Measurements from ENCODE around the gene ARPC4. TPM values are rescaled to one million over a fixed set of nuclear protein-coding genes. Genes with fewer than 3 reads are reported as not detected.

Gene ARPC4
- total RNA-seq (2014; rRNA removed; shearing (Covaris generic)), result 87.4 and 96.9 TPM in 2 replicates

DNA sequence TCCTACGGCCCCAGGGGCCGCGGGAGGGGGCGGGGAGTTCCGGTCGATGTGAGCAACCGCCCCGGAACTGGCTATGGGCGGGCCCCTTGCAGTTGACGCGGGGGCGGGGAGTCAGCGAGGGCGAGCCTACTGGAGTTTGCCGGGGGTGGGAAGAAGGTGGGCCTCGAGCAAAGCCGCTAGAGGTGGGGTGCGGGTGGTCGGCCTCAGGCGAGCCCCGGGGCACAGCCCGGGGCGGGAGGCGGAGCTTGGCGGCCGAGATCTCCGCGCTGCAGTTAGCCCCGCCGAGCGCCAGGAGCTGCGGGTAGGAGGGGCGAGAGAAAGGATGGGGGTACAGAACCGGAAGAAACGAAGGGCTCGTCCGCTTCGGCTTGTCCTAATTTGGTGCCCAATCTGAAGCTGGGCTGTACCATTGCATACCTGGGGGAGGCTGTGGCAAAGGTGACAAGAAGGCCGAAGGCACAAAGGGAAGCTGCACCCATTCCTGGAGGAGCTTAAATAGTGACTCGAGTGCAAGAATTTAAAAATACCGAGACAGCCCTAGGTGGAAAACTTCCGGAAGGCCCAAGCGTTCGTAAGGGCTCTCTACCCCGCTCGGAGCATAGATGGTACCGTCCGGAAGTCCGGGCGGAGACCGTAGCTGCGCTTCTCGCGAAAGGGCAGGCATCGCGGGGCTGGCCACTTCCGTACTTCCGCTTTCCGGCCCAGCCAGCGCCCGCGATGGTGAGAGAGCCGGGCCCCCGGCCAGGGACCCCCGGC, at the start of gene ARPC4, which contains the start of gene TADA3:
ARPC4 (plus strand) TSS at position 678 of the 756 bp plus-strand sequence; CDS start at position 718, 40 bp downstream.
TADA3 (minus strand) TSS at position 69 of the 756 bp plus-strand sequence. CDS start 1,007 bp downstream, outside the sequence.
- Histone ChIP-seq H3K4me1 (peaks cover 7% of the 10 kb centered on the region), H3K4me3 (peak within 1 kb of the TSS; percentile 79), H3K27me3 (no peaks in the 10 kb centered on the region), H3K36me3 (peaks cover 10% of the 10 kb centered on the region; the same call in 1 of the 2 replicates), H3K27ac (peak within 1 kb of the TSS; percentile 97), H3K9me3 (replicated peaks) (no peaks in the 10 kb centered on the region)
- peak; percentile 95 to 97 for DNase-seq

DNA sequence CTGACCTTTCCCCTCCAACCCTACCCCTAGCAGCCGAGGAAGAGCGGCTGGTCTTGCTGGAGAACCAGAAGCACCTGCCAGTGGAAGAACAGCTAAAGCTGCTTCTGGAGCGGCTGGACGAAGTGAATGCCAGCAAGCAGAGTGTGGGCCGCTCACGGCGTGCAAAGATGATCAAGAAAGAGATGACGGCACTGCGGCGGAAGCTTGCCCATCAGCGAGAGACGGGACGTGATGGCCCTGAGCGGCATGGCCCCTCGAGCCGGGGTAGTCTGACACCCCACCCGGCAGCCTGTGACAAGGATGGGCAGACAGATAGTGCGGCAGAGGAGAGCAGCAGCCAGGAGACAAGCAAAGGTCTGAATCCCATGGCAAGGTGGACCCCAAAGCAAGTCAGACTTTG, 49.3 kb upstream of the ARPC4 start:
- H3K36me3 ChIP-seq, result peaks cover 77% of the 10 kb centered on the region
- no peak for DNase-seq
- H3K27ac ChIP-seq, result no peak overlapping the region
- H3K4me1 ChIP-seq, result no peaks in the 10 kb centered on the region
- no peaks in the 10 kb centered on the region for H3K27me3 ChIP-seq
- H3K4me3 ChIP-seq, result no peak overlapping the region
- no peaks in the 10 kb centered on the region for H3K9me3 ChIP-seq (replicated peaks)

GRCh38 chr3:9744162-9744561, 48.7 kb upstream of the ARPC4 start:
- Histone ChIP-seq H3K4me3 (no peak overlapping the region), H3K4me1 (no peaks in the 10 kb centered on the region), H3K27me3 (no peaks in the 10 kb centered on the region), H3K27ac (no peak overlapping the region), H3K9me3 (replicated peaks) (no peaks in the 10 kb centered on the region), H3K36me3 (peaks cover 71% of the 10 kb centered on the region)
- DNase-seq, result no peak

DNA sequence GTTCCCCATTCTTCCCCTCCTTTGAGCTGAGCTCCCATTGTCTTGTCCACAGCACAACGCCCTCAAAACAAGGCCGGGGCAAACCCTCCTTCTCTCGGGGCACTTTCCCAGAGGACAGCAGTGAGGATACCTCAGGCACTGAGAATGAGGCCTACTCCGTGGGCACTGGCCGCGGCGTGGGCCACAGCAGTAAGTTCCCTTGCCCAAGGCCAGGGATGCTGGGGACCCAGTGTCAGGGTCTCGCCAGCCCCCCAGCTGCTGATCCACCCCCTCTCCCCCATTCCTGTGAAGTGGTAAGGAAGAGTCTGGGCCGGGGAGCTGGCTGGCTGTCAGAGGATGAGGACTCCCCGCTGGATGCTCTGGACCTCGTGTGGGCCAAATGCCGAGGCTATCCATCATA, 47.4 kb upstream of the ARPC4 start:
- Histone ChIP-seq H3K4me1 (no peaks in the 10 kb centered on the region), H3K27me3 (no peaks in the 10 kb centered on the region), H3K4me3 (no peak overlapping the region), H3K9me3 (replicated peaks) (no peaks in the 10 kb centered on the region), H3K36me3 (peaks cover 59% of the 10 kb centered on the region), H3K27ac (no peak overlapping the region)
- DNase-seq, result no peak

DNA sequence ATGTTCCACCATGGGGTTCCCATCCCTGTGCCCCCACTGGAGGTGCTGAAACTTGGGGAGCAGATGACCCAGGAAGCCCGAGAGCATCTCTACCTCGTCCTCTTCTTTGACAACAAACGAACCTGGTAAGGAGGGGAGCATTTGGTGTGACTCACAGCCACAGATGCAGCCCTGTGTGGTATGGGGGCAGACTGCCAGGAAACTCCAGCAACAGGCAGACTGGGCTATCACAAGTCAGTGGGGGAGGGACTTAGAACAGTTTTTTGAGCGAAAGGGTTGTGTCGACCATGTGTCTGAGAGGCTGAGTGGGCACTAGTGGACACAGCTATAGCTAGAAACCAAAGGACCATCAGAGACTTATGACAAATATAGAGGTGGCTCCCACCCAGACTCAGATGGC, 46.6 kb upstream of the ARPC4 start:
- Histone ChIP-seq H3K9me3 (replicated peaks) (no peaks in the 10 kb centered on the region), H3K27me3 (no peaks in the 10 kb centered on the region), H3K4me1 (no peaks in the 10 kb centered on the region), H3K27ac (no peak overlapping the region), H3K36me3 (peaks cover 50% of the 10 kb centered on the region), H3K4me3 (no peak overlapping the region)
- DNase-seq, result no peak

DNA sequence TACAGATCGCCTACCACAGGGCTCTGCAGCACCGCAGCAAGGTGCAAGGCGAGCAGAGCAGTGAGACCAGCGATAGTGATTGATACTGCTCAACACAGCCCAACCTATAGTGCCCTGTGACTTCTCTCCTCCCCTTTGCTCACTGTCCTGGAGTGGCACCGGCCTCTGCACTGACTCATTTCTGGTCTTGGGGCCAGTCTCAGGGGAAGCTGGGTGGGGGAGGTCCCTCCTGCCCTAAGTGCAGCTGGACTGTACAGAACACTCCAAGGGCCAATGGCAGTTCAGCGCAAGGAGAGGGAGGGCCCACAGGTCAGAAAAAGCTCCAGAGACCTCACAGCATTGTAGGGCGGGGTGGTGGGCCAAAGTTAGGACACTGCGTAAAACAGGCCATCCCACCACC, 45.6 kb upstream of the ARPC4 start:
- no peak overlapping the region for H3K27ac ChIP-seq
- no peaks in the 10 kb centered on the region for H3K9me3 ChIP-seq (replicated peaks)
- no peaks in the 10 kb centered on the region for H3K27me3 ChIP-seq
- peaks cover 48% of the 10 kb centered on the region for H3K36me3 ChIP-seq
- H3K4me3 ChIP-seq, result no peak overlapping the region
- H3K4me1 ChIP-seq, result no peaks in the 10 kb centered on the region
- DNase-seq, result no peak

DNA sequence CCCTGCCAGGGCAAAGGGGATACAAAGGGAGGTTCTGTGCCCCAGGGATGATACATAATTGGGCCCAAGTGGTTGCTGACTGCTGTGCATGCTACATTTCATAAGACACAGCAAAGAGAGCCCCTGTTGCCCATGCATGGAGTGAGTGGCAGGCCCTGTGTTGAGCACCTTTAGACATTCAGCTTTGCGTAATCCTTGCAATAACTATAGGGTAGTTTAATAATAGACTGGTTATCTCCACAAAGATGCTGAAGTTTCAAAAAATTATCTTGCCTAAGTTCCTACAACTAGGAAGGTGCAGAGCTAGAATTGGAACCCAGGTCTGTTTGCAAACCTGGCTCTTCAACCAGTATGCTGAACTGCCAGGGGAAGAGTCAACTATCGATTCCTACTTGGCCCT, 44.9 kb upstream of the ARPC4 start:
- peaks cover 40% of the 10 kb centered on the region for H3K36me3 ChIP-seq

GRCh38 chr3:9749296-9749644, 43.6 kb upstream of the ARPC4 start:
- peak in 1 of 2 experiments; percentile 69 for DNase-seq
- H3K4me1 ChIP-seq, result no peaks in the 10 kb centered on the region
- H3K36me3 ChIP-seq, result peaks cover 28% of the 10 kb centered on the region
- H3K27me3 ChIP-seq, result no peaks in the 10 kb centered on the region
- peak overlapping the region; percentile 78 for H3K27ac ChIP-seq
- peak overlapping the region; percentile 66 for H3K4me3 ChIP-seq
- no peaks in the 10 kb centered on the region for H3K9me3 ChIP-seq (replicated peaks)

More for the DNA sequence above, 44.9 kb upstream of the ARPC4 start:
- no peak for DNase-seq
- H3K4me1 ChIP-seq, result no peaks in the 10 kb centered on the region
- H3K9me3 ChIP-seq (replicated peaks), result no peaks in the 10 kb centered on the region
- no peak overlapping the region for H3K27ac ChIP-seq
- no peak overlapping the region for H3K4me3 ChIP-seq
- no peaks in the 10 kb centered on the region for H3K27me3 ChIP-seq

DNA sequence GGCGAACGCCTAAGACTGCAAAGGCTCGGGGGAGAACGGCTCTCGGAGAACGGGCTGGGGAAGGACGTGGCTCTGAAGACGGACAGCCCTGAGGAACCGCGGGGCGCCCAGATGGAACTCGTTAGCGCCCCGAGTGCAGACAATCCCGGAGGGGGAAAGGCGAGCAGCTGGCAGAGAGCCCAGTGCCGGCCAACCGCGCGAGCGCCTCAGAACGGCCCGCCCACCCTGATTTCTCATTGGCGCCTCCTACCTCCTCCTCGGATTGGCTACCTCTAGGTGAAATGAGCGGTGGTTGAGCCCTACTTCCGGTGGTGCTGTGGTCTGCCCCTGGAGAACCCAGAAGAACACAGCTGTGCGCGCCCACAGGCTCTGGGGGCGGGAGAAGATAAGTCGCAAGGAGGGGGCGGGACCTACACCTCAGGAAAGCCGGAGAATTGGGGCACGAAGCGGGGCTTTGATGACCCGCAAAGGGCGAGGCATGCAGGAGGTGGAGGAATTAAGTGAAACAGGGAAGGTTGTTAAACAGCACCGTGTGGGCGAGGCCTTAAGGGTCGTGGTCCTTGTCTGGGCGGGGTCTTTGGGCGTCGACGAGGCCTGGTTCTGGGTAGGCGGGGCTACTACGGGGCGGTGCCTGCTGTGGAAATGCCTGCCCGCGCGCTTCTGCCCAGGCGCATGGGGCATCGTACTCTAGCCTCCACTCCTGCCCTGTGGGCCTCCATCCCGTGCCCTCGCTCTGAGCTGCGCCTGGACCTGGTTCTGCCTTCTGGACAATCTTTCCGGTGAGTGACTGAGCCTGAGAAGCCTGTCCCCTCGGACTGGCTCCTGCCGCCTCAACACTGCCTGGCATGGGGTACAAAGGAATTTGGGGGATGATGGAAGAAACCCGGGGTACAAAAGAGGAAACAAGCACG, 43.0 kb upstream of the ARPC4 start, which contains the start of gene OGG1:
OGG1 (plus strand) TSS at position 308 of the 911 bp plus-strand sequence; CDS start at position 643, 335 bp downstream.
- no peaks in the 10 kb centered on the region for H3K9me3 ChIP-seq (replicated peaks)
- peaks cover 23% of the 10 kb centered on the region for H3K36me3 ChIP-seq
- peak; percentile 98 to 99 for DNase-seq
- H3K4me1 ChIP-seq, result no peaks in the 10 kb centered on the region
- H3K4me3 ChIP-seq, result peak within 1 kb of the TSS; percentile 66
- H3K27ac ChIP-seq, result peak within 1 kb of the TSS; percentile 78
- H3K27me3 ChIP-seq, result no peaks in the 10 kb centered on the region

DNA sequence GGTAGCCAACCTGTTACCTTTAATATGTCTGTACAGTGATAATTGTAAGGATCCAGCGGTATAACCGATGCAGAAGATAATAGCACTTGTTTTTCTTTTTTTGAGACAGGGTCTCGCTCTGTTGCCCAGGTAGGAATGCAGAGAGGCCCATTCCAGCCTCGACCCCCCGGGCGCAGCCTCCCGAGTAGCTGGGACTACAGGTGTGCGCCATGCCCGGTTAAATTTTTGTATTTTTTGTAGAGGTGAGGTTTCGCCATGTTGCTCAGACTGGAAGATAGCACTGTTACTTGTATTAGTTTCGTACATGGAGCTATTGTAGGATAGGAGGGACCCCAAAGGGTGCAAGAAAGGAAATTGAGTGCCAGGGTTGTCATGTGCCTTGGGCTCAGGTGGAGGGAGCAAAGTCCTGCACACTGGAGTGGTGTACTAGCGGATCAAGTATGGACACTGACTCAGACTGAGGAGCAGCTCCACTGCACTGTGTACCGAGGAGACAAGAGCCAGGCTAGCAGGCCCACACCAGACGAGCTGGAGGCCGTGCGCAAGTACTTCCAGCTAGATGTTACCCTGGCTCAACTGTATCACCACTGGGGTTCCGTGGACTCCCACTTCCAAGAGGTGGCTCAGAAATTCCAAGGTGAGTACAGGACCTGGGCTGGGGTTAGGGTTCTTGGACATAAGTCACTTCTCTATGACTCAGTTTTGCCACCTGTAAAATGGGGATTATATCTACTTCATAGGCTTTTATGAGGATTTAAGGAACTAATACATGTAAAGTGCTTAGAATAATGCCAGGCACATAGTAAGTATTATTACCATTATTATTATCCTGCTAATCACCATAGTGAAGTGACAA, 42.1 kb upstream of the ARPC4 start:
- Histone ChIP-seq H3K9me3 (replicated peaks) (no peaks in the 10 kb centered on the region), H3K27ac (peak overlapping the region; percentile 78; the same call in 1 of the 2 replicates), H3K36me3 (peaks cover 20% of the 10 kb centered on the region), H3K27me3 (no peaks in the 10 kb centered on the region), H3K4me3 (peak overlapping the region; percentile 66), H3K4me1 (no peaks in the 10 kb centered on the region)
- DNase-seq, result peak in 1 of 2 experiments; percentile 29

- Histone ChIP-seq H3K4me1 (no peaks in the 10 kb centered on the region), H3K27ac (no peak overlapping the region), H3K36me3 (peaks cover 23% of the 10 kb centered on the region), H3K4me3 (no peak overlapping the region), H3K27me3 (no peaks in the 10 kb centered on the region), H3K9me3 (replicated peaks) (no peaks in the 10 kb centered on the region)
- no peak for DNase-seq
These were observed 38.2 kb upstream of the ARPC4 start for GRCh38 chr3:9754678-9755077.

- no peak for DNase-seq
- no peaks in the 10 kb centered on the region for H3K27me3 ChIP-seq
- H3K27ac ChIP-seq, result no peak overlapping the region
- H3K36me3 ChIP-seq, result peaks cover 19% of the 10 kb centered on the region
- H3K4me1 ChIP-seq, result no peaks in the 10 kb centered on the region
- no peaks in the 10 kb centered on the region for H3K9me3 ChIP-seq (replicated peaks)
- H3K4me3 ChIP-seq, result no peak overlapping the region
These were observed 35.5 kb upstream of the ARPC4 start for GRCh38 chr3:9757427-9757826.

GRCh38 chr3:9760779-9761505, 31.9 kb upstream of the ARPC4 start:
- H3K27me3 ChIP-seq, result no peaks in the 10 kb centered on the region
- H3K27ac ChIP-seq, result no peak overlapping the region
- H3K9me3 ChIP-seq (replicated peaks), result no peaks in the 10 kb centered on the region
- no peak overlapping the region for H3K4me3 ChIP-seq
- no peaks in the 10 kb centered on the region for H3K4me1 ChIP-seq
- DNase-seq, result no peak
- peaks cover 13% of the 10 kb centered on the region for H3K36me3 ChIP-seq

- Histone ChIP-seq H3K9me3 (replicated peaks) (no peaks in the 10 kb centered on the region), H3K27me3 (no peaks in the 10 kb centered on the region), H3K27ac (no peak overlapping the region), H3K36me3 (peaks cover 8% of the 10 kb centered on the region), H3K4me1 (no peaks in the 10 kb centered on the region), H3K4me3 (no peak overlapping the region)
- no peak for DNase-seq
These were observed 31.0 kb upstream of the ARPC4 start for GRCh38 chr3:9761919-9762318.
